B cell (primary cell): ENCODE data around the gene SIGLEC7. TPM values are rescaled to one million over a fixed set of nuclear protein-coding genes. Genes with fewer than 3 reads are reported as not detected.

Source experiments
- ATAC-seq: fragments of 200-7000 bp; cut with Tn5 transposase; one replicate; pipeline ENCODE4 v1.10.0; 2021; ENCODE audit warnings: low read depth, mild to moderate bottlenecking, moderate number of reproducible peaks, moderate library complexity
- CTCF ChIA-PET: fragments of 350-600 bp; sonication (Branson Sonifier 250); formaldehyde crosslinking; loops from one replicate; lab custom pipeline; 2021; ENCODE audit warnings: antibody characterized with exemption, inconsistent platforms; lab: Charles Lee
- POLR2A ChIA-PET: fragments of 350-600 bp; sonication (Branson Sonifier 250); formaldehyde crosslinking; loops from one replicate; lab custom pipeline; 2021; ENCODE audit warnings: antibody characterized with exemption; lab: Charles Lee
- DNase-seq: peaks from one replicate; pipeline ENCODE4 v3.0.0; 2013
- H2AFZ ChIP-seq: 2 replicates; pipeline ENCODE4 v1.6.1; 2012; ENCODE audit warnings: mild to moderate bottlenecking, low read depth, low read length; ENCODE audit not compliant: insufficient read depth, poor library complexity, severe bottlenecking
- H3K27ac ChIP-seq, 2 donors: 1 replicate in 1 of 2; 2 replicates in 1 of 2; pipeline ENCODE4 v1.5.1; 2012 to 2013; ENCODE audit warnings: low read length in 2 of 2, mild to moderate bottlenecking in 2 of 2, moderate library complexity in 1 of 2
- H3K27me3 ChIP-seq, 4 experiments: fragments of 200-600 bp in 1 of 4; sonication (generic) in 1 of 4; replicated peaks in 1 of 4; 1 replicate in 2 of 4; 2 replicates in 2 of 4; pipeline versions ENCODE4 v1.6.1 to v1.7.0; 2013 to 2016; ENCODE audit warnings: low read length in 3 of 4, mild to moderate bottlenecking in 2 of 4, mixed read lengths in 1 of 4, moderate library complexity in 1 of 4; ENCODE audit not compliant: insufficient read depth in 4 of 4, control insufficient read depth in 3 of 4; ENCODE audit errors: control extremely low read depth in 1 of 4
- H3K36me3 ChIP-seq, 2 experiments: replicated peaks in 1 of 2; 1 replicate in 1 of 2; 2 replicates in 1 of 2; pipeline versions ENCODE4 v1.6.1 to v1.7.1; 2013; ENCODE audit warnings: low read length in 1 of 2; ENCODE audit not compliant: insufficient read depth in 2 of 2, control insufficient read depth in 1 of 2; ENCODE audit errors: control extremely low read depth in 1 of 2, extremely low read depth in 1 of 2
- H3K4me1 ChIP-seq, 2 donors: fragments of 200-600 bp in 1 of 2; sonication (generic) in 1 of 2; 1 replicate in 1 of 2; 2 replicates in 1 of 2; pipeline versions ENCODE4 v1.5.1 to v1.6.1; 2013 to 2017; ENCODE audit warnings: low read length in 2 of 2; ENCODE audit not compliant: control insufficient read depth in 2 of 2, insufficient read depth in 2 of 2
- H3K4me2 ChIP-seq: replicated peaks from 2 replicates; pipeline ENCODE3; 2012; ENCODE audit warnings: mild to moderate bottlenecking, low read depth, low read length; ENCODE audit not compliant: poor library complexity, severe bottlenecking
- H3K4me3 ChIP-seq, 5 experiments: fragments of 200-600 bp in 1 of 5; sonication (generic) in 1 of 5; 1 replicate in 3 of 5; 2 replicates in 2 of 5; pipeline versions ENCODE4 v1.5.1 to v1.7.0; 2011 to 2016; ENCODE audit warnings: low read length in 4 of 5, mild to moderate bottlenecking in 4 of 5, low read depth in 2 of 5, control low read depth in 1 of 5, moderate library complexity in 1 of 5; ENCODE audit not compliant: insufficient read depth in 1 of 5; ENCODE audit errors: control extremely low read depth in 1 of 5, extremely low read depth in 1 of 5
- H3K79me2 ChIP-seq: fragments of 200-600 bp; sonication (generic); one replicate; pipeline ENCODE4 v1.6.0; 2016; ENCODE audit warnings: low read length; ENCODE audit not compliant: control insufficient read depth, insufficient read depth
- H3K9ac ChIP-seq: fragments of 200-600 bp; sonication (generic); 2 replicates; pipeline ENCODE4 v1.6.1; 2017; ENCODE audit warnings: mild to moderate bottlenecking, low read length, moderate library complexity
- H3K9me3 ChIP-seq, 3 donors: one replicate each; pipeline versions ENCODE4 v1.6.1 to v1.7.1; 2013; ENCODE audit warnings: low read length in 2 of 3; ENCODE audit not compliant: control insufficient read depth in 2 of 3, insufficient read depth in 1 of 3; ENCODE audit errors: control extremely low read depth in 1 of 3
- H4K20me1 ChIP-seq: 2 replicates; pipeline ENCODE4 v1.6.0; 2012; ENCODE audit warnings: mild to moderate bottlenecking, low read length; ENCODE audit not compliant: insufficient read depth, control insufficient read depth, poor library complexity, severe bottlenecking
- H3K27ac Mint-ChIP-seq: one replicate; pipeline ENCODE4 v1.8.0; 2021; ENCODE audit warnings: mixed read lengths
- H3K27me3 Mint-ChIP-seq: one replicate; pipeline ENCODE4 v1.8.0; 2021; ENCODE audit warnings: mixed read lengths
- H3K4me1 Mint-ChIP-seq: one replicate; pipeline ENCODE4 v1.8.0; 2021; ENCODE audit warnings: mixed read lengths
- H3K4me3 Mint-ChIP-seq: one replicate; pipeline ENCODE4 v1.8.0; 2021; ENCODE audit warnings: mixed read lengths
- H3K9me3 Mint-ChIP-seq: one replicate; pipeline ENCODE4 v1.8.0; 2022; ENCODE audit warnings: mixed read lengths; ENCODE audit not compliant: insufficient read depth
- EZH2 ChIP-seq: IDR thresholded peaks from 2 replicates; pipeline ENCODE4 v1.6.1; 2012; ENCODE audit warnings: borderline replicate concordance, low read depth, mild to moderate bottlenecking, moderate library complexity, low read length; ENCODE audit not compliant: insufficient read depth, poor library complexity, severe bottlenecking
- whole genome bisulfite sequencing: methylation state at CpG from one replicate; pipeline ENCODE4 v1.1.5; 2013; ENCODE audit warnings: missing lambda C conversion rate; ENCODE audit not compliant: insufficient coverage; 5-methylcytosine and 5-hydroxymethylcytosine counted together
- intact Hi-C: fragments of 100-400 bp; cut with micrococcal nuclease; formaldehyde crosslinking; loops from one replicate; pipeline ENCODE4 v1.10.0; 2022
- polyA plus RNA-seq: library from polyadenylated mRNA; depleted of rRNA; stranded (reverse); fragments of >200 nt; gene quantifications from 2 replicates; pipeline ENCODE4 v1.2.3, GENCODE V29; 2012
- total RNA-seq, 2 donors: library from RNA; stranded (reverse); fragments of 120-200 nt in 1 of 2; gene quantifications; 1 replicate in 1 of 2; 2 replicates in 1 of 2; pipeline versions ENCODE4 v1.2.3 to v1.2.4, GENCODE V29; 2013 to 2022
- TF ChIP-seq, protein P1 (sequence below): fragments of 200-600 bp; IDR thresholded peaks from one replicate; pipeline ENCODE4 v1.8.0; 2022; ENCODE audit warnings: antibody characterized with exemption, mild to moderate bottlenecking

SIGLEC7 gene
- total and polyA plus RNA-seq, 2 donors (not counting 1 experiment from before 2014, with no cell fraction given) = 0.52 TPM; not detected in 1

DNA sequence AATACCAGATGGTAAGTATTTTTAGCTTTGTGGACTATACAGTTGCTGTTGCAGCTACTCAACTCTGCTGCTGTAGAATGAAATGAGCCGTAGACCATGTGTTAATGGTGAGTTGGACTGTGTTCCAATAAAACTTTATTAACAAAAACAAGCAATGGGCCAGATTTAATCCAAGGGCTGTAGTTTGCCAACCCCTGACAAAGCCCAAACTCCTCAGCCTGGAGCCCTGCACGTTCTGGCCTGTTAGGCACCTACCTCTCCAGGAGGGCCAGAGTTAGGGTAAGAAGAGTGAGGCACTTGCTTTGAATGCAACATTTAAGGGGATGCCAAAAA lies 46.1 kb downstream of the SIGLEC7 start:
- intact Hi-C loops = no loop called here
- DNase-seq (no peak), ATAC-seq (no peak)
- Histone ChIP-seq H3K79me2 (no peaks in the 10 kb centered on the region), H3K27me3 (peaks cover 0 to 3% (median 0%) of the 10 kb centered on the region in 4 experiments), H3K4me2 (no peak overlapping the region), H3K27ac (no peak overlapping the region), H4K20me1 (no peaks in the 10 kb centered on the region), H3K4me1 (no peaks in the 10 kb centered on the region), H2AFZ (no peak overlapping the region), H3K36me3 (no peaks in the 10 kb centered on the region), H3K9ac (no peak overlapping the region), H3K4me3 (no peak overlapping the region), H3K9me3 (no peaks in the 10 kb centered on the region)
- Mint-ChIP-seq H3K4me1 (no peaks in the 10 kb centered on the region), H3K27me3 (peaks cover 32% of the 10 kb centered on the region), H3K9me3 (no peaks in the 10 kb centered on the region), H3K27ac (no peak overlapping the region), H3K4me3 (no peak overlapping the region)
- CTCF ChIA-PET = no interaction called here
- WGBS = no CpG with 5 or more reads among the region's 2 CpGs
- POLR2A ChIA-PET = no interaction called here
- no peak for TF ChIP-seq EZH2
- TF ChIP-seq, protein P1, sequence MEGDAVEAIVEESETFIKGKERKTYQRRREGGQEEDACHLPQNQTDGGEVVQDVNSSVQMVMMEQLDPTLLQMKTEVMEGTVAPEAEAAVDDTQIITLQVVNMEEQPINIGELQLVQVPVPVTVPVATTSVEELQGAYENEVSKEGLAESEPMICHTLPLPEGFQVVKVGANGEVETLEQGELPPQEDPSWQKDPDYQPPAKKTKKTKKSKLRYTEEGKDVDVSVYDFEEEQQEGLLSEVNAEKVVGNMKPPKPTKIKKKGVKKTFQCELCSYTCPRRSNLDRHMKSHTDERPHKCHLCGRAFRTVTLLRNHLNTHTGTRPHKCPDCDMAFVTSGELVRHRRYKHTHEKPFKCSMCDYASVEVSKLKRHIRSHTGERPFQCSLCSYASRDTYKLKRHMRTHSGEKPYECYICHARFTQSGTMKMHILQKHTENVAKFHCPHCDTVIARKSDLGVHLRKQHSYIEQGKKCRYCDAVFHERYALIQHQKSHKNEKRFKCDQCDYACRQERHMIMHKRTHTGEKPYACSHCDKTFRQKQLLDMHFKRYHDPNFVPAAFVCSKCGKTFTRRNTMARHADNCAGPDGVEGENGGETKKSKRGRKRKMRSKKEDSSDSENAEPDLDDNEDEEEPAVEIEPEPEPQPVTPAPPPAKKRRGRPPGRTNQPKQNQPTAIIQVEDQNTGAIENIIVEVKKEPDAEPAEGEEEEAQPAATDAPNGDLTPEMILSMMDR = no peak

DNA sequence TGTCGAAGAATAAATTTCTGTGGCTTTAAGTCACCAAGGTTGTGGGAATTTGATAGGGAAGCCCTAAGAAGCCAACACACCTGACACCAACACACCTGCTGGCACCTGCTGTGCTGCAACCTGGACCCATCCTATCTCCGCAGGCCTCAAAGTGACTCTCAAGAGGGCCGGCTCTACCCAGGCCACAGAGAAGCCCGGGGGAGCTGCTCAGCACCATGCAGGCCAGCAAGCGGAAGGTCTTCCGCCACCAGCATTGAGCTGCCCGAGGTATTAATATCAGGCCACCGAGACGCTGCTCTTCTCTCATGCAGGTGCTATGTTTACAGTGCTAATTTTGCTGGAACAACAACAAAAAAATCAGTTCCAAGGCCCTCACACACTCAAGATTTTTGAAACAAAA lies 50.6 kb downstream of the SIGLEC7 start:
- Mint-ChIP-seq H3K4me1 (no peaks in the 10 kb centered on the region), H3K9me3 (no peaks in the 10 kb centered on the region), H3K27ac (no peak overlapping the region), H3K4me3 (no peak overlapping the region), H3K27me3 (peaks cover 10% of the 10 kb centered on the region)
- H3K9me3 ChIP-seq = no peaks in the 10 kb centered on the region
- ChIA-PET POLR2A (no interaction called here), CTCF (no interaction called here)
- ATAC-seq (no peak), DNase-seq (no peak)
- no peak overlapping the region for H3K27ac ChIP-seq
- H3K36me3 ChIP-seq = no peaks in the 10 kb centered on the region
- intact Hi-C loops = no loop called here
- H3K9ac ChIP-seq = no peak overlapping the region
- H3K4me2 ChIP-seq = no peak overlapping the region
- WGBS = 97% methylated on average over 8 of the region's 9 CpGs
- TF ChIP-seq EZH2 = no peak
- TF ChIP-seq, protein P1 = no peak
- H3K27me3 ChIP-seq = no peaks in the 10 kb centered on the region
- H3K4me1 ChIP-seq = no peaks in the 10 kb centered on the region
- H4K20me1 ChIP-seq = no peaks in the 10 kb centered on the region
- H3K79me2 ChIP-seq = no peaks in the 10 kb centered on the region
- H3K4me3 ChIP-seq = no peak overlapping the region
- no peak overlapping the region for H2AFZ ChIP-seq
